Upper lobe of right lung (tissue), 1 donor: Measurements from ENCODE around the gene FER. TPM values are rescaled to one million over a fixed set of nuclear protein-coding genes. Genes with fewer than 3 reads are reported as not detected.
A peak's percentile ranks its signal among the peaks of the same experiment; 100 is the strongest.
"Not testable (repeated sequence)": the region's sequence is repeated elsewhere in the genome, so short reads cannot be mapped to it uniquely, and the experiment has no call there.

Experiments used
- ATAC-seq: fragments of 200-7000 bp; cut with Tn5 transposase; one replicate; pipeline ENCODE4 v1.9.1; 2020; ENCODE audit warnings: mild to moderate bottlenecking, moderate library complexity
- DNase-seq: peaks from one replicate; pipeline ENCODE4 v3.0.0-alpha.2; 2020
- H3K27ac ChIP-seq: fragments of 200-600 bp; one replicate; pipeline ENCODE4 v1.8.0; 2022
- H3K27me3 ChIP-seq: fragments of 200-600 bp; one replicate; pipeline ENCODE4 v1.8.0; 2022; ENCODE audit warnings: mild to moderate bottlenecking
- H3K36me3 ChIP-seq: fragments of 200-600 bp; one replicate; pipeline ENCODE4 v1.8.0; 2022
- H3K4me1 ChIP-seq: fragments of 200-600 bp; one replicate; pipeline ENCODE4 v1.8.0; 2022
- H3K4me3 ChIP-seq: fragments of 200-600 bp; one replicate; pipeline ENCODE4 v1.8.0; 2022; ENCODE audit warnings: mild to moderate bottlenecking
- H3K9me3 ChIP-seq: fragments of 200-600 bp; one replicate; pipeline ENCODE4 v1.8.0; 2022
- intact Hi-C: fragments of 100-400 bp; cut with DNase I; formaldehyde crosslinking; loops from one replicate; pipeline ENCODE4 v1.11.0; 2022
- long read RNA-seq: library from polyadenylated mRNA; unstranded; transcript quantifications from one replicate; pipeline ENCODE4 v2.0.0, GENCODE V29; 2021
- total RNA-seq: library from RNA; stranded (reverse); fragmentation: NEBNext Ultra II Directional; extraction: Animal tissue kit (Norgen Biotek cat#: 25700); gene quantifications from one replicate; pipeline ENCODE4 v1.2.1, GENCODE V29; 2021
- TF ChIP-seq, protein P1 (sequence below): fragments of 200-600 bp; IDR thresholded peaks from one replicate; pipeline ENCODE4 v1.8.0; 2022; ENCODE audit warnings: antibody characterized with exemption
- donor health status: DM: no; HTN: yes; CAD: no; lungs with severe emphysema.

The FER gene
- 33.6 TPM for total RNA-seq
- long read RNA-seq, full-length matches to known transcripts = 2 of 12 reads
- long read RNA-seq, partial matches to known transcripts = 0 of 12 reads
- long read RNA-seq, other reads (novel, unspliced or antisense) = 10 of 12 reads

- Histone ChIP-seq H3K4me1 (peaks cover 4% of the 10 kb centered on the region), H3K9me3 (no peaks in the 10 kb centered on the region), H3K27ac (peak within 1 kb of the TSS; percentile 98), H3K4me3 (peak within 1 kb of the TSS; percentile 82), H3K27me3 (no peaks in the 10 kb centered on the region), H3K36me3 (no peaks in the 10 kb centered on the region)
- ATAC-seq = peak; percentile 26
- DNase-seq = no peak
- intact Hi-C loops = no loop called here
- TF ChIP-seq, protein P1, sequence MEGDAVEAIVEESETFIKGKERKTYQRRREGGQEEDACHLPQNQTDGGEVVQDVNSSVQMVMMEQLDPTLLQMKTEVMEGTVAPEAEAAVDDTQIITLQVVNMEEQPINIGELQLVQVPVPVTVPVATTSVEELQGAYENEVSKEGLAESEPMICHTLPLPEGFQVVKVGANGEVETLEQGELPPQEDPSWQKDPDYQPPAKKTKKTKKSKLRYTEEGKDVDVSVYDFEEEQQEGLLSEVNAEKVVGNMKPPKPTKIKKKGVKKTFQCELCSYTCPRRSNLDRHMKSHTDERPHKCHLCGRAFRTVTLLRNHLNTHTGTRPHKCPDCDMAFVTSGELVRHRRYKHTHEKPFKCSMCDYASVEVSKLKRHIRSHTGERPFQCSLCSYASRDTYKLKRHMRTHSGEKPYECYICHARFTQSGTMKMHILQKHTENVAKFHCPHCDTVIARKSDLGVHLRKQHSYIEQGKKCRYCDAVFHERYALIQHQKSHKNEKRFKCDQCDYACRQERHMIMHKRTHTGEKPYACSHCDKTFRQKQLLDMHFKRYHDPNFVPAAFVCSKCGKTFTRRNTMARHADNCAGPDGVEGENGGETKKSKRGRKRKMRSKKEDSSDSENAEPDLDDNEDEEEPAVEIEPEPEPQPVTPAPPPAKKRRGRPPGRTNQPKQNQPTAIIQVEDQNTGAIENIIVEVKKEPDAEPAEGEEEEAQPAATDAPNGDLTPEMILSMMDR = no peak
Measured at GRCh38 chr5:108747774-108748400, at the start of gene FER. Gene FER, plus strand, starts transcription at chr5:108747897. Its CDS starts 50,286 bp downstream, at chr5:108798183.

DNA sequence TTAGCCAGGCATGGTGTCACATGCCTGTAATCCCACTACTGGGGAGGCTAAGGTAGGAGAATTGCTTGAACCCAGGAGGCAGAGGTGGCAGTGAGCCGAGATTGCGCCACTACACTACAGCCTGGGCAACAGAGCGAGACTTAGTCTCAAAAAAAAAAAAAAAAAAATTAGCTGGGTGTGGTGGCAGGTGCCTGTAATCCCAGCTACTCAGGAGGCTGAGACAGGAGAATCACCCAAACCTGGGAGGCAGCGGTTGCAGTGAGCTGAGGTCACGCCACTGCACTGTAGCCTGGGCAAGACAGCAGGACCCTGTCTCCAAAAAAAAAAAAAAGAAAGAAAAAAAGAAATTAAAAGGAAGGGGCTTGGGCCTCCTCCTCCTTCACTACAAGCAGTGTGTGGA, 47.3 kb upstream of the FER start:
- H3K9me3 ChIP-seq, H3K27ac ChIP-seq, DNase-seq, H3K4me1 ChIP-seq, intact Hi-C loops, H3K27me3 ChIP-seq, H3K4me3 ChIP-seq, H3K36me3 ChIP-seq, ATAC-seq: not testable (repeated sequence)

GRCh38 chr5:108700930-108701329, 46.8 kb upstream of the FER start:
- TF ChIP-seq, protein P1 = no peak
- H3K4me3 ChIP-seq = no peak overlapping the region
- no peaks in the 10 kb centered on the region for H3K9me3 ChIP-seq
- no peaks in the 10 kb centered on the region for H3K36me3 ChIP-seq
- H3K27me3 ChIP-seq = no peaks in the 10 kb centered on the region
- intact Hi-C loops = no loop called here
- no peak overlapping the region for H3K27ac ChIP-seq
- DNase-seq (no peak), ATAC-seq (no peak)
- no peaks in the 10 kb centered on the region for H3K4me1 ChIP-seq

- no peak for ATAC-seq
- H3K27me3 ChIP-seq = no peaks in the 10 kb centered on the region
- H3K36me3 ChIP-seq = no peaks in the 10 kb centered on the region
- H3K9me3 ChIP-seq = no peaks in the 10 kb centered on the region
- TF ChIP-seq, protein P1 = no peak
- no peak for DNase-seq
- H3K4me3 ChIP-seq = no peak overlapping the region
- intact Hi-C loops = no loop called here
- no peak overlapping the region for H3K27ac ChIP-seq
- H3K4me1 ChIP-seq = no peaks in the 10 kb centered on the region
Measured at GRCh38 chr5:108702546-108702945, 45.2 kb upstream of the FER start.

GRCh38 chr5:108703313-108703712, 44.4 kb upstream of the FER start:
- TF ChIP-seq, protein P1 = no peak
- intact Hi-C loops = no loop called here

DNA sequence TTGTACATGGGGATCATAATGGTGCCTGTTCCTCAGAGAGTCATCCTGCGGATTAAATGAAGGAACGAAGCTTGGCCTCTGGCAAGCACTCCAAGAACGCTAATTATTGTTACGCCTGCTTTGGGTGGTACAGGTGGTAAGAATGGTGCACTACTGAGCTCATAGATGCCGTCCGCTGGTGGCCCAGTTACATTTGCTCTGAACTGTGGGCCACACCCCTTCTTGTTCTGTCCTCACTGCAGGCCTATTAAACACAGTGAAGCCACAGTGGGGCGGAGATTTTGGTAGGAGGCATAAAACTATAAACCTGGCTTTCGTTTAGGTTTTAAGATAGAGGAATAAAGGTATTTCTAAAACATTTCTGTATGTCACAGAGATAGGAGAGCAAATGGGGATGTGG, 40.6 kb upstream of the FER start:
- intact Hi-C loops = no loop called here
- ATAC-seq = no peak

More at GRCh38 chr5:108703313-108703712, 44.4 kb upstream of the FER start:
- H3K4me1 ChIP-seq = no peaks in the 10 kb centered on the region
- no peaks in the 10 kb centered on the region for H3K36me3 ChIP-seq
- no peak for DNase-seq
- H3K27ac ChIP-seq = no peak overlapping the region
- no peak overlapping the region for H3K4me3 ChIP-seq
- no peaks in the 10 kb centered on the region for H3K27me3 ChIP-seq
- no peak for ATAC-seq
- no peaks in the 10 kb centered on the region for H3K9me3 ChIP-seq

More for the DNA sequence above, 40.6 kb upstream of the FER start:
- DNase-seq = no peak
- H3K27me3 ChIP-seq = no peaks in the 10 kb centered on the region
- TF ChIP-seq, protein P1 = no peak
- no peaks in the 10 kb centered on the region for H3K36me3 ChIP-seq
- H3K4me1 ChIP-seq = no peaks in the 10 kb centered on the region
- H3K9me3 ChIP-seq = no peaks in the 10 kb centered on the region
- no peak overlapping the region for H3K27ac ChIP-seq
- H3K4me3 ChIP-seq = no peak overlapping the region
